A673 (cell line): ENCODE data around the gene MASP2. TPM values are rescaled to one million over a fixed set of nuclear protein-coding genes. Genes with fewer than 3 reads are reported as not detected.

ENCODE experiments used
- BruUV-seq: library from RNA; stranded (reverse); fragments of 400-500 nt; replicated peaks from 2 replicates; lab custom pipeline; 2021; lab: Mats Ljungman, UMichigan
- CTCF ChIA-PET: fragments of 300-600 bp; sonication (Branson Sonifier 250); formaldehyde crosslinking; loops from one replicate; lab custom pipeline; 2022; ENCODE audit warnings: antibody characterized with exemption; lab: Charles Lee
- POLR2A ChIA-PET: fragments of 300-600 bp; sonication (Branson Sonifier 250); formaldehyde crosslinking; loops from one replicate; lab custom pipeline; 2022; ENCODE audit warnings: antibody characterized with exemption; ENCODE audit not compliant: low non-redundant PET; lab: Charles Lee
- DNase-seq: peaks from one replicate; pipeline ENCODE4 v3.0.0-alpha.2; 2015; ENCODE audit warnings: low spot score
- H3K27ac ChIP-seq: fragments of 200-600 bp; sonication (generic); 2 replicates; pipeline ENCODE4 v1.5.1; 2016; ENCODE audit warnings: mixed run types, low read depth, mild to moderate bottlenecking, mixed read lengths, antibody characterized with exemption, low read length; ENCODE audit not compliant: poor library complexity, severe bottlenecking
- H3K27me3 ChIP-seq: fragments of 200-600 bp; sonication (generic); replicated peaks from 2 replicates; pipeline ENCODE4 v1.6.1; 2017; ENCODE audit warnings: mixed run types, low read depth, mild to moderate bottlenecking, mixed read lengths, antibody characterized with exemption, low read length; ENCODE audit not compliant: insufficient read depth, poor library complexity
- H3K36me3 ChIP-seq: fragments of 200-600 bp; sonication (generic); 2 replicates; pipeline ENCODE4 v1.6.1; 2016; ENCODE audit warnings: mixed run types, mild to moderate bottlenecking, mixed read lengths, antibody characterized with exemption, low read length; ENCODE audit not compliant: insufficient read depth, poor library complexity, severe bottlenecking
- H3K4me1 ChIP-seq: fragments of 200-600 bp; sonication (generic); 2 replicates; pipeline ENCODE4 v1.6.1; 2017; ENCODE audit warnings: mixed run types, mild to moderate bottlenecking, mixed read lengths, antibody characterized with exemption, low read length; ENCODE audit not compliant: insufficient read depth, poor library complexity, severe bottlenecking
- H3K4me3 ChIP-seq: fragments of 200-600 bp; sonication (generic); 2 replicates; pipeline ENCODE4 v1.5.1; 2016; ENCODE audit warnings: low read depth, mixed run types, mild to moderate bottlenecking, mixed read lengths, low read length; ENCODE audit not compliant: poor library complexity, severe bottlenecking
- H3K9me3 ChIP-seq: fragments of 200-600 bp; sonication (generic); 2 replicates; pipeline ENCODE4 v1.6.1; 2016; ENCODE audit warnings: mixed run types, low read depth, mild to moderate bottlenecking, mixed read lengths, antibody characterized with exemption, low read length; ENCODE audit not compliant: poor library complexity, severe bottlenecking
- EZH2 ChIP-seq: fragments of 200-600 bp; sonication (generic); IDR thresholded peaks from 2 replicates; pipeline ENCODE4 v1.6.1; 2017; ENCODE audit warnings: borderline replicate concordance, low read depth, mild to moderate bottlenecking, mixed read lengths, antibody characterized with exemption, low read length; ENCODE audit not compliant: poor library complexity, severe bottlenecking
- intact Hi-C: fragments of 100-400 bp; cut with micrococcal nuclease; formaldehyde crosslinking; loops from one replicate; pipeline ENCODE4 v1.10.0; 2022; ENCODE audit not compliant: unreplicated experiment
- total RNA-seq: library from RNA; stranded (reverse); gene quantifications from 2 replicates; pipeline ENCODE4 v1.2.3, GENCODE V29; 2021
- TF ChIP-seq, protein P1 (sequence below): fragments of 300-800, 200-600 bp; sonication (generic); conservative IDR thresholded peaks from 2 replicates; pipeline ENCODE4 v1.5.1; 2017; ENCODE audit warnings: low read depth, mild to moderate bottlenecking, antibody characterized with exemption, low read length, moderate library complexity, mixed read lengths

MASP2 gene
- total RNA-seq, 1 experiment from 2014 or later, result 0.69 TPM

- no peak for DNase-seq
- no TSS peak for BruUV-seq
- H3K27ac ChIP-seq, result peak overlapping the region; percentile 24
- POLR2A ChIA-PET, result no interaction called here
- H3K4me1 ChIP-seq, result peaks cover 7% of the 10 kb centered on the region
- TF ChIP-seq EZH2, result no peak
- TF ChIP-seq, protein P1, sequence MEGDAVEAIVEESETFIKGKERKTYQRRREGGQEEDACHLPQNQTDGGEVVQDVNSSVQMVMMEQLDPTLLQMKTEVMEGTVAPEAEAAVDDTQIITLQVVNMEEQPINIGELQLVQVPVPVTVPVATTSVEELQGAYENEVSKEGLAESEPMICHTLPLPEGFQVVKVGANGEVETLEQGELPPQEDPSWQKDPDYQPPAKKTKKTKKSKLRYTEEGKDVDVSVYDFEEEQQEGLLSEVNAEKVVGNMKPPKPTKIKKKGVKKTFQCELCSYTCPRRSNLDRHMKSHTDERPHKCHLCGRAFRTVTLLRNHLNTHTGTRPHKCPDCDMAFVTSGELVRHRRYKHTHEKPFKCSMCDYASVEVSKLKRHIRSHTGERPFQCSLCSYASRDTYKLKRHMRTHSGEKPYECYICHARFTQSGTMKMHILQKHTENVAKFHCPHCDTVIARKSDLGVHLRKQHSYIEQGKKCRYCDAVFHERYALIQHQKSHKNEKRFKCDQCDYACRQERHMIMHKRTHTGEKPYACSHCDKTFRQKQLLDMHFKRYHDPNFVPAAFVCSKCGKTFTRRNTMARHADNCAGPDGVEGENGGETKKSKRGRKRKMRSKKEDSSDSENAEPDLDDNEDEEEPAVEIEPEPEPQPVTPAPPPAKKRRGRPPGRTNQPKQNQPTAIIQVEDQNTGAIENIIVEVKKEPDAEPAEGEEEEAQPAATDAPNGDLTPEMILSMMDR, result no peak
- peaks cover 64% of the 10 kb centered on the region for H3K36me3 ChIP-seq
- CTCF ChIA-PET, result no interaction called here
- no peak overlapping the region for H3K4me3 ChIP-seq
- intact Hi-C loops, result no loop called here
- H3K9me3 ChIP-seq, result no peaks in the 10 kb centered on the region
- H3K27me3 ChIP-seq, result no peaks in the 10 kb centered on the region
These were observed 21.4 kb downstream of the MASP2 start for GRCh38 chr1:11025618-11026017.

GRCh38 chr1:11024874-11025203, 22.2 kb downstream of the MASP2 start:
- BruUV-seq, result no TSS peak
- DNase-seq, result no peak
- Histone ChIP-seq H3K4me1 (peaks cover 7% of the 10 kb centered on the region), H3K36me3 (peaks cover 72% of the 10 kb centered on the region), H3K27ac (peak overlapping the region; percentile 24), H3K27me3 (no peaks in the 10 kb centered on the region), H3K9me3 (no peaks in the 10 kb centered on the region), H3K4me3 (no peak overlapping the region)
- TF ChIP-seq, protein P1, result no peak
- no peak for TF ChIP-seq EZH2
- intact Hi-C loops, result no loop called here
- CTCF ChIA-PET, result no interaction called here
- POLR2A ChIA-PET, result no interaction called here

DNA sequence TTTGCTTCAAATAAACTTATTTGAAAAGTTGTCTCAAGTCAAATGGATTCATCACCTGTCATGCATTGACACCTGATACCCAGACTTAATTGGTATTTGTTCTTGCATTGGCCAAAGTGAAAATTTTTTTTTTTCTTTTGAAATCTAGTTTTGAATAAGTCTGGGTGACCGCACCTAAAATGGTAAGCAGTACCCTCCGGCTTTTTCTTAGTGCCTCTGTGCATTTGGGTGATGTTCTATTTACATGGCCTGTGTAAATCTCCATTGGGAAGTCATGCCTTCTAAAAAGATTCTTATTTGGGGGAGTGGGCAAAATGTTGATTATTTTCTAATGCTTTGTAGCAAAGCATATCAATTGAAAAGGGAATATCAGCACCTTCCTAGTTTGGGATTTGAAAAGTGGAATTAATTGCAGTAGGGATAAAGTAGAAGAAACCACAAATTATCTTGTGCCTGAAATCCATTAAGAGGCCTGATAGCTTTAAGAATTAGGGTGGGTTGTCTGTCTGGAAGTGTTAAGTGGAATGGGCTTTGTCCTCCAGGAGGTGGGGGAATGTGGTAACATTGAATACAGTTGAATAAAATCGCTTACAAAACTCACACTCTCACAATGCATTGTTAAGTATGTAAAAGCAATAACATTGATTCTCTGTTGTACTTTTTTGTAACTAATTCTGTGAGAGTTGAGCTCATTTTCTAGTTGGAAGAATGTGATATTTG, 22.7 kb downstream of the MASP2 start:
- no peak for DNase-seq
- ChIA-PET CTCF (interaction anchor here (0.7 kb wide), 1 partner anchor 77 kb away, joined by 3 read pairs; no protein-coding TSS in a partner anchor), POLR2A (no interaction called here)
- Histone ChIP-seq H3K27me3 (no peaks in the 10 kb centered on the region), H3K36me3 (peaks cover 77% of the 10 kb centered on the region), H3K4me3 (no peak overlapping the region), H3K4me1 (peaks cover 7% of the 10 kb centered on the region), H3K27ac (peak overlapping the region; percentile 24), H3K9me3 (no peaks in the 10 kb centered on the region)
- no TSS peak for BruUV-seq
- TF ChIP-seq, protein P1, result no peak
- no peak for TF ChIP-seq EZH2
- intact Hi-C loops, result no loop called here
